H1 (cell line): ENCODE measurements around the gene NET1. TPM values are rescaled to one million over a fixed set of nuclear protein-coding genes. Genes with fewer than 3 reads are reported as not detected.
A peak's percentile ranks its signal among the peaks of the same experiment; 100 is the strongest.

Source experiments
- EP300 ChIP-seq, 2 experiments: IDR thresholded peaks; 1 replicate in 1 of 2; 2 replicates in 1 of 2; pipeline ENCODE4 v1.6.1; 2011 to 2012; ENCODE audit warnings: low read depth in 2 of 2, low read length in 2 of 2, mild to moderate bottlenecking in 2 of 2, borderline replicate concordance in 1 of 2, inconsistent platforms in 1 of 2, moderate library complexity in 1 of 2
- polyA plus RNA-seq, 7 experiments: library from polyadenylated mRNA; depleted of rRNA in 3 of 7; stranded (reverse) in 5 of 7; unstranded in 2 of 7; fragments of >200 nt in 5 of 7; fragments of 200-250 nt in 2 of 7; gene quantifications; 1 replicate in 5 of 7; 2 replicates in 1 of 7; 4 replicates in 1 of 7; pipeline versions ENCODE4 v1.2.1 to v1.2.3, GENCODE V29; 2011 to 2013; ENCODE audit warnings: missing spikeins in 2 of 7, mixed read lengths in 2 of 7
- total RNA-seq: library from RNA; stranded (reverse); fragmentation: NEBNext Ultra II Directional; extraction: Animal tissue kit (Norgen Biotek cat#: 25700); gene quantifications from 2 replicates; pipeline ENCODE4 v1.2.1, GENCODE V29; 2021
- TF ChIP-seq, protein P1 (sequence below), 3 experiments: IDR thresholded peaks; 1 replicate in 2 of 3; 2 replicates in 1 of 3; pipeline versions ENCODE4 v1.5.1 to v1.6.1; 2011; ENCODE audit warnings: low read length in 3 of 3, mild to moderate bottlenecking in 3 of 3, inconsistent platforms in 2 of 3, low read depth in 1 of 3, moderate library complexity in 1 of 3; ENCODE audit not compliant: insufficient read depth in 1 of 3; ENCODE audit errors: control extremely low read depth in 1 of 3

Gene NET1
- total and polyA plus RNA-seq, 2 of the 8 experiments (the other 6 are each of a cell fraction or from before 2014, with no cell fraction given): 21.5 to 117 TPM

DNA sequence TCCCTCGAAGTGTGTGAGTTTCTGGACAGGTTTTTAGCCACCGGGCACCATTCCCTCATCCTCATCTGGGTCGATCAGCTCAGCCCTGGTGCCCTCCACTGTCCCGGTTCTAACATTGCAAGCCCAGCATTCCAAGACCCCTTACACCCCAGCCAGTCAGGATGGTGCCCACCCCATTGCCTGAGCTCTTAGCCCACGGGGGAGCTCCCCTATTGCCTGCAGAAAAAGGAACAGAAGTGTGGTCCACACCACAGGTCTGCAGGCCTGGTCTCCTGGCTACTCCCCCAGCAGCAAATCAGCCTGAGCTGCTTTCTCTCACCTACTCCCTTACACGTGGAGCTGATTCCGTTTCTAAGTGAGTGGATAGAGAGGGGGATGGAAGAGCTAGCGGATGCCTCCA, 82.3 kb downstream of the NET1 start (continued):
- TF ChIP-seq, protein P1, sequence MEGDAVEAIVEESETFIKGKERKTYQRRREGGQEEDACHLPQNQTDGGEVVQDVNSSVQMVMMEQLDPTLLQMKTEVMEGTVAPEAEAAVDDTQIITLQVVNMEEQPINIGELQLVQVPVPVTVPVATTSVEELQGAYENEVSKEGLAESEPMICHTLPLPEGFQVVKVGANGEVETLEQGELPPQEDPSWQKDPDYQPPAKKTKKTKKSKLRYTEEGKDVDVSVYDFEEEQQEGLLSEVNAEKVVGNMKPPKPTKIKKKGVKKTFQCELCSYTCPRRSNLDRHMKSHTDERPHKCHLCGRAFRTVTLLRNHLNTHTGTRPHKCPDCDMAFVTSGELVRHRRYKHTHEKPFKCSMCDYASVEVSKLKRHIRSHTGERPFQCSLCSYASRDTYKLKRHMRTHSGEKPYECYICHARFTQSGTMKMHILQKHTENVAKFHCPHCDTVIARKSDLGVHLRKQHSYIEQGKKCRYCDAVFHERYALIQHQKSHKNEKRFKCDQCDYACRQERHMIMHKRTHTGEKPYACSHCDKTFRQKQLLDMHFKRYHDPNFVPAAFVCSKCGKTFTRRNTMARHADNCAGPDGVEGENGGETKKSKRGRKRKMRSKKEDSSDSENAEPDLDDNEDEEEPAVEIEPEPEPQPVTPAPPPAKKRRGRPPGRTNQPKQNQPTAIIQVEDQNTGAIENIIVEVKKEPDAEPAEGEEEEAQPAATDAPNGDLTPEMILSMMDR (IDR thresholded peaks at IDR 0.05; ENCODE audit: control extremely low read depth in 1 of 3, insufficient read depth in 1 of 3, low read depth in 1 of 3, low read length in 3 of 3): peak in 2 of 3 experiments; percentile 19 to 29; a peak in 2 of 4 replicates
- TF ChIP-seq EP300 (IDR thresholded peaks at IDR 0.05; ENCODE audit: borderline replicate concordance in 1 of 2, low read depth in 2 of 2, low read length in 2 of 2): no peak
- TF ChIP-seq, all 59 proteins: peak for 2
